ENCODE results near the gene WNK2. TPM values are rescaled to one million over a fixed set of nuclear protein-coding genes. Genes with fewer than 3 reads are reported as not detected.

The WNK2 gene
- polyA plus RNA-seq, 2 of the 4 experiments (the other 2 are of a cell fraction): 2.1 to 6.7 TPM

DNA sequence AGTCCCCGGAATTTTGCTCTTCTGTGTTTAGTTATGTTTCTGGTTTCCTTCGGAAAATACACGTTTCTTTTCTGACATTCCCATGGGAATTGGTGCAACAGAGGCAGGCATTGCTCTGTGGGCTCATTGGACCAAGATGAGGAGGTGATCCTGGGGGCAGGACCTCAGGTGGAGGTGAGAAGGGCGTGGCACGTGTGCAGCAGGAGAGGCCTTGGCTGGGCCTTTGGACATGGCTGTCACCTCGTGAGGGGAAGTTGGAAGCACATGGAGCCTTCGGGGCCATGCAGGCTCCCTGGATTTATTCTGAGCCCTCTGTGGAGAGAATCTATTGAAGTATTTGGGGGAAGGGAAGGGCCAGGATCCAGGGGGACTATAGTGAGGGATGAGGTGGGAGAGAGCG, 44.5 kb downstream of the WNK2 start:
- TF ChIP-seq KDM1A (IDR thresholded peaks at IDR 0.05; ENCODE audit: low read depth) (no peak), RARB (CRISPR knock-in tag; IDR thresholded peaks at IDR 0.05) (no peak), RAD21 (conservative IDR thresholded peaks at IDR 0.05 in 1 of 2, IDR thresholded peaks at IDR 0.05 in 1 of 2) (no peak), ZNF302 (CRISPR knock-in tag; IDR thresholded peaks at IDR 0.05) (no peak), EHMT2 (IDR thresholded peaks at IDR 0.05; ENCODE audit: low read depth) (no peak), MAFK (IDR thresholded peaks at IDR 0.05; ENCODE audit: partially characterized antibody) (no peak), FOXS1 (CRISPR knock-in tag; IDR thresholded peaks at IDR 0.05) (no peak), ZSCAN20 (CRISPR knock-in tag; IDR thresholded peaks at IDR 0.05) (no peak), TFCP2L1 (CRISPR knock-in tag; IDR thresholded peaks at IDR 0.05) (no peak), KDM5A (IDR thresholded peaks at IDR 0.05) (no peak), NFE2L2 (conservative IDR thresholded peaks at IDR 0.05; ENCODE audit: low read length) (no peak), JUNB (IDR thresholded peaks at IDR 0.05) (no peak), PHF8 (IDR thresholded peaks at IDR 0.05; ENCODE audit: borderline replicate concordance, low read depth) (no peak), ZC3H11A (IDR thresholded peaks at IDR 0.05) (no peak), RFX5 (IDR thresholded peaks at IDR 0.05) (no peak), FOSB (CRISPR knock-in tag; IDR thresholded peaks at IDR 0.05) (no peak), ZFP36 (IDR thresholded peaks at IDR 0.05; ENCODE audit: borderline replicate concordance, partially characterized antibody) (no peak), RCOR1 (IDR thresholded peaks at IDR 0.05; ENCODE audit: low read depth, low read length) (no peak)
- ChIA-PET POLR2A (no interaction called here), CTCF (no interaction called here)
- peaks cover 19% of the 10 kb centered on the region for H3K4me1 ChIP-seq
- FAIRE-seq (no peak), ATAC-seq (no peak), DNase-seq (ENCODE audit: low read depth in 1 of 2, low spot score in 1 of 2) (no peak)
- H3K27ac ChIP-seq: no peak overlapping the region
- H3K4me2 ChIP-seq: no peak overlapping the region
- H3K9me3 ChIP-seq: no peaks in the 10 kb centered on the region
- H3K4me3 ChIP-seq: no peak overlapping the region
- WGBS (ENCODE audit: missing lambda C conversion rate): 80% methylated on average over 8 of the region's 8 CpGs

DNA sequence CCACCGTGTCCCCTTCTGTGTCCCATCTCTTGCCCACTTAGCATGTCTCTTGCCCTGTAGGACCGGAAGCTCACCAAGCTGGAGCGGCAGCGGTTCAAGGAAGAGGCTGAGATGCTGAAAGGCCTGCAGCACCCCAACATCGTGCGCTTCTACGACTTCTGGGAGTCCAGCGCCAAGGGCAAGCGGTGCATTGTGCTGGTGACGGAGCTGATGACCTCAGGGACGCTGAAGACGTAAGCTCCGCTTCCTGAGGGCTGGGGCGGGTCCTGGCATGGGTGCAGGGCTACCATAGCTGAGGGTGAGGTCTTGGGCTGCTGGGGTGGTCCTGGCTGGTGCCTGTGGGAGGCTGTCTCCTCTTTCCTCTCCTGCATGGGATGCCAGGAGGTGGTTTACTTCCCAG, 45.7 kb downstream of the WNK2 start:
- CTCF ChIA-PET: no interaction called here
- no peak for TF ChIP-seq GATA3 (IDR thresholded peaks at IDR 0.05; ENCODE audit: borderline replicate concordance)
- TF ChIP-seq NPAS2 (CRISPR knock-in tag; IDR thresholded peaks at IDR 0.05; ENCODE audit: borderline replicate concordance): no peak
- no peak for TF ChIP-seq RFX5 (IDR thresholded peaks at IDR 0.05)
- no peak for TF ChIP-seq FOSL2 (IDR thresholded peaks at IDR 0.05)
- no peak for TF ChIP-seq FOSL2 (CRISPR knock-in tag; IDR thresholded peaks at IDR 0.05)
- no peak for TF ChIP-seq ZSCAN20 (CRISPR knock-in tag; IDR thresholded peaks at IDR 0.05)
- Histone ChIP-seq H3K4me3 (no peak overlapping the region), H3K27ac (no peak overlapping the region), H3K4me1 (peaks cover 8% of the 10 kb centered on the region), H3K9me3 (no peaks in the 10 kb centered on the region), H3K4me2 (no peak overlapping the region)
- no peak for DNase-seq (ENCODE audit: low read depth in 1 of 2, low spot score in 1 of 2)
- ATAC-seq: no peak
- WGBS (ENCODE audit: missing lambda C conversion rate): 96% methylated on average over 14 of the region's 14 CpGs
- POLR2A ChIA-PET: no interaction called here
- FAIRE-seq: no peak

DNA sequence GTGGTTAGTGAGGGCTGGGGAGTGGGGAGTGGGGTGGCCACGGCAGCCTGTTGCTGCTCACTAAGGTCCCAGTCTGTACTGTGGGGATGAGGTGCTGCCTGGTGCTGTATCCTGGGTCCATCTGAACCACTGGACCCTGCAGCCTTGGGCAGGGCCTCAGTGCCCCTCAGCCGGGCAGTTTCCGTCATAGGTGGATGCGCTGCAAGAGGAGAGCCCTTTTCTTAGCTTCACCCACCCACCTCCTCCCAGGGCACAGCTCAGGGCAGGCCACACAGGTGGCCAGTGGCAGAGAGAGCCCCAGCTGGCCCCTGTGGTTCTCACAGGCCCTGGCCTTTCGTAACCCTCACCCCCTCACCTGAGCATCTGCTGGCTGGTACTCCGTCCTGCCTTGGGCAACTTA, 46.2 kb downstream of the WNK2 start:
- Histone ChIP-seq H3K4me3 (no peak overlapping the region), H3K4me1 (peaks cover 3% of the 10 kb centered on the region; the same call in 1 of the 3 replicates), H3K4me2 (no peak overlapping the region), H3K27ac (no peak overlapping the region), H3K9me3 (no peaks in the 10 kb centered on the region)
- FAIRE-seq: no peak
- WGBS (ENCODE audit: missing lambda C conversion rate): 88% methylated on average over 6 of the region's 6 CpGs
- ChIA-PET POLR2A (no interaction called here), CTCF (interaction anchor here (0.5 to 1.3 kb wide), 4 partner anchors 26 to 891 kb away, joined by 3 to 6 read pairs (median 3); no protein-coding TSS in a partner anchor)
- TF ChIP-seq, protein P1, sequence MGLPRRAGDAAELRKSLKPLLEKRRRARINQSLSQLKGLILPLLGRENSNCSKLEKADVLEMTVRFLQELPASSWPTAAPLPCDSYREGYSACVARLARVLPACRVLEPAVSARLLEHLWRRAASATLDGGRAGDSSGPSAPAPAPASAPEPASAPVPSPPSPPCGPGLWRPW (IDR thresholded peaks at IDR 0.05): no peak
- TF ChIP-seq JUN (IDR thresholded peaks at IDR 0.05) (no peak), CBX2 (IDR thresholded peaks at IDR 0.05; ENCODE audit: borderline replicate concordance, low read depth) (no peak), POLR2A (IDR thresholded peaks at IDR 0.05; ENCODE audit: low read length) (no peak)
- ATAC-seq: no peak
- DNase-seq (ENCODE audit: low read depth in 1 of 2, low spot score in 1 of 2): no peak
